ENCODE measurements around the gene DISP3. TPM values are rescaled to one million over a fixed set of nuclear protein-coding genes. Genes with fewer than 3 reads are reported as not detected.

Gene DISP3
- total RNA-seq, 1 experiment from 2014 or later = 2.3 TPM

DNA sequence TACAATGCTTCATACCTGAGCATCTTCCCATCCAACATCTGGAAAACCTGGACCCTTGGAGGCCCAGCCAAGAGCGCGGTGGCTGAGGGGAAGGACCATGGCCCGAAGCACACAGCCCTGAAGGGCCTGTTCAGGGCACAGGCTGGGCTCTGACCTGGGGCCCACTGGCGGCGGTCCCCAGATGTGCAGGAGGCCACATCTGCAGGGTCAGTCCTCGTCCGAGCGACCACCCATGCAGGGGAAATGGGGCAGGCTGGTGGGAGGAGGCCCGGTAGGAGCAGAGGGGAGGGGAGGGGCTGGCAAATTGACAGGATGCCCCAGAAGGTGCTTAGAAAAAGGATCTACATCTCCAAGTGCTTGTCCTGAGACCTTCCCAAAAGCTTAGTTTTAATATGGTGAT, 59.9 kb downstream of the DISP3 start (continued):
- no peak for TF ChIP-seq REST (IDR thresholded peaks at IDR 0.05; ENCODE audit: low read depth)

DNA sequence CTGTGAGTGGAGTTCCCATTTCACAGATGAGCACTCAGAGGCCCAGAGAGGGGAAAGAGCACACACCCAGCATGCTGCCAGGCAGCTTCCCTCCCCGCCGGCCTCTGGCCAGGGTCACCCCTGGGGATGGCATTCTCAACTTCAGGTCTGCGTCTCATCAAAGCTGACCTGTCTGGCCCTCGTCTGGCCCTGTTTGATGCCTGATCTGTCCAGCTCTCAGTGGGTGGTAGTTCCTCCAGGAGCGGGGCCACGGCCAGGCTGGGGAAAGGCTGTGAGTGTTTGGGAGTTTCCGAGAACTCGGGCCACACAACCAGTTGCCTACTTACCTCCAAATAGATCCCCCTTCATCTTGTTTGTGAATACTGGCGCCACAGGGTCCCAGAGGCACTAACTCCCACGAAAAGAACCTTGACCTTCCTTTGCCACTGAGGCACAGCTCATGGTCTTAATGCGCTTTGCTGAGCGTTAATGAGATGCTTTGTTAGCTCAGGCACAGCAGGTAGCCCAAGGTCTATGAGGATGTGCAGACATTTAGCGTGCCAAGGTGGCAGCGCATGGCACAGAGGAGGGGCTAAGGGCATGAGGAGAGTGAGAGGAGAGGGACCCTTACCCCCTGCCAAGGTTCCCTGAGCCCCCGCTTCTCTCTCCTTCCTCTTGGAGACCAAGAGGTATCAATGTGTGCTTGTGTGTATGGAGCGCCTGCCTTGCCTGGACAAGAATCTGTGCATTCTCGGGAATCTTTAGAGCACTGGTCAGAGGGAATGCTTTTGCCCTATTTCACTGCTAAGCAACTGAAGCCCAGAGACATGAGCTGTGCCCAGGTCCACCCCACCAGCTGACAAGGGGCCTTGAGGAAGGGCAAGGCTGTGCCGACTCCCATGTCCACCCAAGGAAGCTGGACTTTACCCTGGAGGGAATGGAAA, 61.2 kb downstream of the DISP3 start:
- CTCF ChIA-PET = no interaction called here
- Histone ChIP-seq H3K9me2 (ENCODE audit: insufficient read depth) (no peaks in the 10 kb centered on the region), H4K20me1 (ENCODE audit: insufficient read depth) (no peaks in the 10 kb centered on the region), H3K9me3 (ENCODE audit: control insufficient read depth in 1 of 2, insufficient read depth in 1 of 2, low read depth in 1 of 2, low read length in 2 of 2) (no peaks in the 10 kb centered on the region), H3K36me3 (ENCODE audit: control insufficient read depth in 1 of 2, insufficient read depth in 2 of 2, low read length in 2 of 2) (no peaks in the 10 kb centered on the region), H3K4me2 (ENCODE audit: low read length) (no peak overlapping the region), H3K79me2 (ENCODE audit: insufficient read depth, low read length) (no peaks in the 10 kb centered on the region), H3K27ac (ENCODE audit: low read depth, low read length) (no peak overlapping the region), H3K4me3 (replicated peaks in 1 of 2; ENCODE audit: low read depth in 1 of 2, low read length in 2 of 2) (no peak overlapping the region), H3K9ac (ENCODE audit: low read length) (no peak overlapping the region), H2AFZ (ENCODE audit: low read depth, low read length, poor library complexity, severe bottlenecking) (no peak overlapping the region), H3K4me1 (ENCODE audit: control insufficient read depth in 1 of 2, insufficient read depth in 2 of 2, low read length in 2 of 2) (no peaks in the 10 kb centered on the region), H3K27me3 (ENCODE audit: insufficient read depth, low read length) (peaks cover 33% of the 10 kb centered on the region)
- TF ChIP-seq TCF7L2 (IDR thresholded peaks at IDR 0.05; ENCODE audit: borderline replicate concordance, extremely low read depth, insufficient read depth, insufficient read length) (no peak), CTCF (IDR thresholded peaks at IDR 0.05 in 2 of 3, conservative IDR thresholded peaks at IDR 0.05 in 1 of 3; ENCODE audit: borderline replicate concordance in 1 of 3, insufficient read depth in 1 of 3, low read depth in 2 of 3, low read length in 2 of 3) (no peak), YY1 (IDR thresholded peaks at IDR 0.05; ENCODE audit: extremely low read depth, insufficient replicate concordance, low read depth, low read length) (no peak), ZNF274 (IDR thresholded peaks at IDR 0.05; ENCODE audit: low read depth, low read length) (no peak), CBX3 (IDR thresholded peaks at IDR 0.05; ENCODE audit: low read depth) (no peak), ATF3 (IDR thresholded peaks at IDR 0.05) (no peak), CEBPB (IDR thresholded peaks at IDR 0.05; ENCODE audit: low read depth) (no peak), RAD21 (IDR thresholded peaks at IDR 0.05; ENCODE audit: low read depth) (no peak), POLR2A (IDR thresholded peaks at IDR 0.05; ENCODE audit: borderline replicate concordance, extremely low read depth, insufficient read depth, insufficient read length) (no peak)
- TF ChIP-seq, protein P1, sequence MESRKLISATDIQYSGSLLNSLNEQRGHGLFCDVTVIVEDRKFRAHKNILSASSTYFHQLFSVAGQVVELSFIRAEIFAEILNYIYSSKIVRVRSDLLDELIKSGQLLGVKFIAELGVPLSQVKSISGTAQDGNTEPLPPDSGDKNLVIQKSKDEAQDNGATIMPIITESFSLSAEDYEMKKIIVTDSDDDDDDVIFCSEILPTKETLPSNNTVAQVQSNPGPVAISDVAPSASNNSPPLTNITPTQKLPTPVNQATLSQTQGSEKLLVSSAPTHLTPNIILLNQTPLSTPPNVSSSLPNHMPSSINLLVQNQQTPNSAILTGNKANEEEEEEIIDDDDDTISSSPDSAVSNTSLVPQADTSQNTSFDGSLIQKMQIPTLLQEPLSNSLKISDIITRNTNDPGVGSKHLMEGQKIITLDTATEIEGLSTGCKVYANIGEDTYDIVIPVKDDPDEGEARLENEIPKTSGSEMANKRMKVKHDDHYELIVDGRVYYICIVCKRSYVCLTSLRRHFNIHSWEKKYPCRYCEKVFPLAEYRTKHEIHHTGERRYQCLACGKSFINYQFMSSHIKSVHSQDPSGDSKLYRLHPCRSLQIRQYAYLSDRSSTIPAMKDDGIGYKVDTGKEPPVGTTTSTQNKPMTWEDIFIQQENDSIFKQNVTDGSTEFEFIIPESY (IDR thresholded peaks at IDR 0.05; ENCODE audit: extremely low read depth, insufficient replicate concordance, low read length) = no peak
- no peak for ATAC-seq
- RAD21 ChIA-PET (ENCODE audit: low non-redundant PET in 1 of 2, low total read pairs in 2 of 2, uncharacterized antibody in 2 of 2, unreplicated experiment in 2 of 2) = no interaction called here
- intact Hi-C loops (cut with micrococcal nuclease) = no loop called here
- BruUV-seq (replicated peaks) = no TSS peak
- DNase-seq (ENCODE audit: low read depth, low spot score) = no peak
- POLR2A ChIA-PET = no interaction called here

All from HCT116 (cell line).